HG03095 (cell line): Measurements from ENCODE around the gene STX18.

Experiments
- ATAC-seq: cut with Tn5 transposase; IDR thresholded peaks from one replicate; pipeline ENCODE4 v1.9.1; 2021; ENCODE audit warnings: moderate library complexity; ENCODE audit not compliant: unreplicated experiment

The STX18 gene

GRCh38 chr4:4386296-4386735 lies 155.5 kb downstream of the STX18 start:
- ATAC-seq: no peak

- no peak for ATAC-seq
These were observed 156.0 kb downstream of the STX18 start for GRCh38 chr4:4385729-4386295.

- no peak for ATAC-seq
These were observed 157.0 kb downstream of the STX18 start for GRCh38 chr4:4384837-4385236.

GRCh38 chr4:4383085-4383484 lies 158.8 kb downstream of the STX18 start:
- no peak for ATAC-seq

- no peak for ATAC-seq
These were observed 162.2 kb downstream of the STX18 start for GRCh38 chr4:4379540-4380087.

GRCh38 chr4:4377732-4378460 lies 164.0 kb downstream of the STX18 start:
- no peak for ATAC-seq

GRCh38 chr4:4377191-4377590 lies 164.7 kb downstream of the STX18 start:
- no peak for ATAC-seq

GRCh38 chr4:4376074-4376473 lies 165.8 kb downstream of the STX18 start:
- ATAC-seq: no peak

- no peak for ATAC-seq
These were observed 167.3 kb downstream of the STX18 start for GRCh38 chr4:4374388-4375098.
